DND-41 (cell line): ENCODE results near the gene DIS3L2.

Experiments used
- CTCF ChIP-seq: IDR thresholded peaks from 2 replicates; pipeline ENCODE4 v1.5.1; 2012; ENCODE audit warnings: borderline replicate concordance, low read length, moderate library complexity, mild to moderate bottlenecking; ENCODE audit not compliant: poor library complexity, severe bottlenecking; ENCODE audit errors: extremely low read depth
- EZH2 ChIP-seq: IDR thresholded peaks from 3 replicates; pipeline ENCODE4 v1.6.1; 2012; ENCODE audit warnings: borderline replicate concordance, low read depth, mild to moderate bottlenecking, moderate library complexity, low read length, inconsistent platforms; ENCODE audit not compliant: severe bottlenecking

DNA sequence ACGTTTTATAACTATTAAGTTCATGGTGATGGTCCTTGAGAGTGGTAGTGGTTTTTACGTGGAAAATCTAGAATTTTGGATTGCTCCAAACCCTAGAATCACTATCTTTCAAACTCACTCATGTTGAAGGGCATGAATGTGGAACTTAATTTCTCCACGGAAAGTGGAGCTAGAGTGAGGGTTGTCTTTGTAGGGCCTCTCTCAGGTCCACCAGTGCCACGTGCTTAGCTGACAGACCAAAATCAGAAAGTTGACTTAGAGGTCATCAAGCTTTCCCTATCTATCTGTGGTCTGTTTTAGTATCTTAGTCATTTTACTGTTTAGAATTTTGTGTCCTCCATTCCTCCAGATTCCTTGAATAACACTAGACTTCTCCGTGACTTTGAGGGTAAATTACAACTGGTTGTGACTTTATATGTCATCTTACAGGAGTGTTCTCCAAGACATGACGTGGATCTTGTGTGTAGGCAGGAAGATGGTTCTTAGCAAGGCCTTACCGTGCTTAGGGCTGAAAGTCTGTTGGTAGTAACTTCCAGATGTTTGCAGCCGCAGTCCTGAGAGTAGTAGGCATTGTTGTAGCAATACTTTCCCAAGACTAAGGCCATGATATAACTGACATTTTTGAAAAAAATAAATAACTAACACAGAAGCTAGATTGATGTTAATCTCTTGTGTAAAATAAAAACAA, 26.8 kb downstream of the DIS3L2 start:
- TF ChIP-seq CTCF: no peak
- TF ChIP-seq EZH2: no peak
